GM23248 (cell line): ENCODE data around the gene TMEM259. TPM values are rescaled to one million over a fixed set of nuclear protein-coding genes. Genes with fewer than 3 reads are reported as not detected.

Experiments
- DNase-seq: peaks from one replicate; pipeline ENCODE4 v3.0.0-alpha.2; 2015
- H2AFZ ChIP-seq: fragments of 200-600 bp; sonication (generic); 2 replicates; pipeline ENCODE4 v1.6.1; 2016; ENCODE audit warnings: antibody characterized with exemption
- H3F3A ChIP-seq: fragments of 200-600 bp; sonication (generic); 2 replicates; pipeline ENCODE4 v1.6.1; 2016; ENCODE audit warnings: mild to moderate bottlenecking, antibody characterized with exemption, mixed run types; ENCODE audit not compliant: insufficient read depth
- H3K27ac ChIP-seq: fragments of 200-600 bp; sonication (generic); 2 replicates; pipeline ENCODE4 v1.5.1; 2016; ENCODE audit warnings: mild to moderate bottlenecking
- H3K27me3 ChIP-seq: fragments of 200-600 bp; sonication (generic); replicated peaks from 2 replicates; pipeline ENCODE4 v1.6.1; 2016; ENCODE audit warnings: mild to moderate bottlenecking; ENCODE audit not compliant: insufficient read depth
- H3K36me3 ChIP-seq: fragments of 200-600 bp; sonication (generic); 2 replicates; pipeline ENCODE4 v1.6.1; 2016; ENCODE audit warnings: low read depth, mild to moderate bottlenecking
- H3K4me1 ChIP-seq: fragments of 200-600 bp; sonication (generic); 2 replicates; pipeline ENCODE4 v1.6.1; 2016; ENCODE audit warnings: mild to moderate bottlenecking; ENCODE audit not compliant: insufficient read depth
- H3K4me2 ChIP-seq: fragments of 200-600 bp; sonication (generic); one replicate; pipeline ENCODE4 v1.6.1; 2016; ENCODE audit warnings: mild to moderate bottlenecking; ENCODE audit not compliant: unreplicated experiment
- H3K4me3 ChIP-seq: fragments of 200-600 bp; sonication (generic); 2 replicates; pipeline ENCODE4 v1.5.1; 2016; ENCODE audit warnings: mild to moderate bottlenecking
- H3K79me2 ChIP-seq: fragments of 200-600 bp; sonication (generic); 2 replicates; pipeline ENCODE4 v1.6.1; 2016; ENCODE audit warnings: mild to moderate bottlenecking; ENCODE audit not compliant: insufficient read depth
- H3K9ac ChIP-seq: fragments of 200-600 bp; sonication (generic); 2 replicates; pipeline ENCODE4 v1.6.1; 2016; ENCODE audit warnings: mild to moderate bottlenecking
- H3K9me2 ChIP-seq: fragments of 200-600 bp; sonication (generic); 2 replicates; pipeline ENCODE4 v1.6.1; 2016; ENCODE audit warnings: mixed run types, mild to moderate bottlenecking, moderate library complexity; ENCODE audit not compliant: insufficient read depth
- H3K9me3 ChIP-seq: fragments of 200-600 bp; sonication (generic); one replicate; pipeline ENCODE4 v1.6.1; 2017; ENCODE audit warnings: low read depth
- H4K20me1 ChIP-seq: fragments of 200-600 bp; sonication (generic); 2 replicates; pipeline ENCODE4 v1.6.0; 2016; ENCODE audit not compliant: insufficient read depth
- EZH2 ChIP-seq: fragments of 200-600 bp; sonication (generic); IDR thresholded peaks from 2 replicates; pipeline ENCODE4 v1.6.1; 2018; ENCODE audit warnings: antibody characterized with exemption, mild to moderate bottlenecking; ENCODE audit not compliant: insufficient read depth, poor library complexity, severe bottlenecking
- EZH2phosphoT487 ChIP-seq: fragments of 200-600 bp; sonication (generic); IDR thresholded peaks from 2 replicates; pipeline ENCODE4 v1.6.1; 2018; ENCODE audit warnings: antibody characterized with exemption, moderate library complexity, mild to moderate bottlenecking, low read depth; ENCODE audit not compliant: insufficient read depth
- WGBS, 2 experiments: methylation state at CpG; one replicate each; pipeline ENCODE4 v1.1.6; 2015 to 2017; ENCODE audit warnings: low lambda C conversion rate in 2 of 2, low coverage in 1 of 2; ENCODE audit errors: missing lambda C conversion rate in 2 of 2; 5-methylcytosine and 5-hydroxymethylcytosine counted together
- in situ Hi-C: fragments of 300-500 bp; cut with MboI; formaldehyde crosslinking; loops from 2 replicates; pipeline ENCODE4 v1.15.0; 2020
- polyA plus RNA-seq: library from polyadenylated mRNA; unstranded; fragments of >200 nt; fragmentation: Nextera tagmentation; extraction: Ambion mirVana; gene quantifications from 2 replicates; pipeline ENCODE4 v1.2.1, GENCODE V29; 2016
- total RNA-seq: library from RNA; depleted of rRNA; stranded (reverse); fragments of >200 nt; shearing (Covaris generic); gene quantifications from 2 replicates; pipeline ENCODE4 v1.2.3, GENCODE V29; 2014

The TMEM259 gene
- total and polyA plus RNA-seq, 2 experiments from 2014 or later = 79.7 to 132 TPM

DNA sequence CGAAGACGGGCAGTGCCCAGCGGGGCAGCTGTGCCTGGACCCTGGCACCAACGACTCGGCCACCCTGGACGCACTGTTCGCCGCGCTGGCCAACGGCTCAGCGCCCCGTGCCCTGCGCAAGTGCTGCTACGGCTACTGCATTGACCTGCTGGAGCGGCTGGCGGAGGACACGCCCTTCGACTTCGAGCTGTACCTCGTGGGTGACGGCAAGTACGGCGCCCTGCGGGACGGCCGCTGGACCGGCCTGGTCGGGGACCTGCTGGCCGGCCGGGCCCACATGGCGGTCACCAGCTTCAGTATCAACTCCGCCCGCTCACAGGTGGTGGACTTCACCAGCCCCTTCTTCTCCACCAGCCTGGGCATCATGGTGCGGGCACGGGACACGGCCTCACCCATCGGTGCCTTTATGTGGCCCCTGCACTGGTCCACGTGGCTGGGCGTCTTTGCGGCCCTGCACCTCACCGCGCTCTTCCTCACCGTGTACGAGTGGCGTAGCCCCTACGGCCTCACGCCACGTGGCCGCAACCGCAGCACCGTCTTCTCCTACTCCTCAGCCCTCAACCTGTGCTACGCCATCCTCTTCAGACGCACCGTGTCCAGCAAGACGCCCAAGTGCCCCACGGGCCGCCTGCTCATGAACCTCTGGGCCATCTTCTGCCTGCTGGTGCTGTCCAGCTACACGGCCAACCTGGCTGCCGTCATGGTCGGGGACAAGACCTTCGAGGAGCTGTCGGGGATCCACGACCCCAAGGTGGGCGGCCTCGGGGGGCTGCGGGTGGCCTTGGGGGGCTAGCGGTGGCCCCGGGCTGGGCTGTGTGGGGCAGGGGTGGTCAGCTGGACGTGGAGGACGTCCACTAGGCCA lies 15.9 kb downstream of the TMEM259 start:
- Histone ChIP-seq H3K36me3 (no peaks in the 10 kb centered on the region), H3K79me2 (no peaks in the 10 kb centered on the region), H3K4me2 (no peak overlapping the region), H3K9ac (no peak overlapping the region), H3K4me1 (no peaks in the 10 kb centered on the region), H3K9me3 (no peaks in the 10 kb centered on the region), H4K20me1 (no peaks in the 10 kb centered on the region), H3K27ac (no peak overlapping the region), H3K9me2 (no peaks in the 10 kb centered on the region), H3K4me3 (no peak overlapping the region), H2AFZ (no peak overlapping the region), H3F3A (no peaks in the 10 kb centered on the region), H3K27me3 (no peaks in the 10 kb centered on the region)
- no peak for DNase-seq
- TF ChIP-seq EZH2 = no peak
- no peak for TF ChIP-seq EZH2phosphoT487
- 86 to 89% methylated on average over 62 to 70 of the region's 70 CpGs for WGBS, 2 experiments
- in situ Hi-C loops = no loop called here

- no peaks in the 10 kb centered on the region for H3K36me3 ChIP-seq
- H3K9ac ChIP-seq = no peak overlapping the region
- 55 to 60% methylated on average over 23 to 32 of the region's 32 CpGs for WGBS, 2 experiments
- no peak overlapping the region for H3K4me3 ChIP-seq
- no peaks in the 10 kb centered on the region for H4K20me1 ChIP-seq
- in situ Hi-C loops = no loop called here
- H3K4me1 ChIP-seq = no peaks in the 10 kb centered on the region
- no peaks in the 10 kb centered on the region for H3K9me2 ChIP-seq
- H3F3A ChIP-seq = no peaks in the 10 kb centered on the region
- no peaks in the 10 kb centered on the region for H3K79me2 ChIP-seq
- no peaks in the 10 kb centered on the region for H3K9me3 ChIP-seq
- TF ChIP-seq EZH2 = no peak
- TF ChIP-seq EZH2phosphoT487 = no peak
- DNase-seq = no peak
- H3K4me2 ChIP-seq = no peak overlapping the region
- H3K27ac ChIP-seq = no peak overlapping the region
- H3K27me3 ChIP-seq = peaks cover 4% of the 10 kb centered on the region; the same call in 1 of the 2 replicates
- H2AFZ ChIP-seq = no peak overlapping the region
These were observed 16.6 kb downstream of the TMEM259 start for GRCh38 chr19:1004204-1004802.

- in situ Hi-C loops = no loop called here
These were observed 17.6 kb downstream of the TMEM259 start for GRCh38 chr19:1003283-1003682.

DNA sequence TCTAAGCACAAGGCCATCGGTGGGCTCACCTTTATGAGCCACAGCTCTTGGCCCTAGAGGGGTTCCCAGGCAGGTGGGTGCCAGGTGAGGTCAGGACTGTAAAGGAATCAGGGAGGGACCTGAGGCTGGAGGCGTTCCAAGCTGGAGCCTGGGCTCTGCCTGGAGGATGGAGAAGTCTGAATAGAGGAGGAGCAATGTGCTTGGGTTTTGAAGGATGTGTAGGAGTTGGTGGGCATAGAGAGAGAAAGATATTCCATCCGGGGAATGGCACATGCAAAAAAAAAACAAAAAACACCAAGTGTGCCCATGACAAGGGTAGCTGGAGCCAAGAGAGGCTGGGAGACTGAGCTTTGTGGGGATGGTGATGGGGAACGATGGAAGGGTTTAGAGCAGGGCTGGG lies 18.3 kb downstream of the TMEM259 start:
- H3K4me3 ChIP-seq = no peak overlapping the region
- H3K79me2 ChIP-seq = no peaks in the 10 kb centered on the region
- no peaks in the 10 kb centered on the region for H3K4me1 ChIP-seq
- no peak overlapping the region for H3K4me2 ChIP-seq
- DNase-seq = no peak
- H3K9me2 ChIP-seq = no peaks in the 10 kb centered on the region
- TF ChIP-seq EZH2phosphoT487 (no peak), EZH2 (no peak)
- H3F3A ChIP-seq = no peaks in the 10 kb centered on the region
- H3K27ac ChIP-seq = no peak overlapping the region
- no peak overlapping the region for H3K9ac ChIP-seq
- 56 to 59% methylated on average over 4 of the region's 4 CpGs for WGBS, 2 experiments
- in situ Hi-C loops = no loop called here
- H4K20me1 ChIP-seq = no peaks in the 10 kb centered on the region
- H3K36me3 ChIP-seq = no peaks in the 10 kb centered on the region
- H3K9me3 ChIP-seq = no peaks in the 10 kb centered on the region
- H2AFZ ChIP-seq = no peak overlapping the region
- H3K27me3 ChIP-seq = peaks cover 14% of the 10 kb centered on the region; the same call in 1 of the 2 replicates

More at GRCh38 chr19:1003283-1003682, 17.6 kb downstream of the TMEM259 start:
- Histone ChIP-seq H3K9me2 (no peaks in the 10 kb centered on the region), H3K4me1 (no peaks in the 10 kb centered on the region), H3F3A (no peaks in the 10 kb centered on the region), H3K27me3 (peaks cover 9% of the 10 kb centered on the region; the same call in 1 of the 2 replicates), H3K9ac (no peak overlapping the region), H4K20me1 (no peaks in the 10 kb centered on the region), H3K4me2 (no peak overlapping the region), H3K36me3 (no peaks in the 10 kb centered on the region), H3K4me3 (no peak overlapping the region), H2AFZ (no peak overlapping the region), H3K27ac (no peak overlapping the region), H3K79me2 (no peaks in the 10 kb centered on the region), H3K9me3 (no peaks in the 10 kb centered on the region)
- WGBS, 2 experiments = 86 to 89% methylated on average over 18 to 37 of the region's 37 CpGs
- DNase-seq = no peak
- no peak for TF ChIP-seq EZH2phosphoT487
- TF ChIP-seq EZH2 = no peak
